PFSK-1 (cell line): Measurements from ENCODE around the gene DSPP.

Experiments
- FOXP2 ChIP-seq: optimal IDR thresholded peaks from 2 replicates; pipeline ENCODE3; 2011; ENCODE audit warnings: borderline replicate concordance, control low read depth, inconsistent platforms; ENCODE audit not compliant: insufficient read depth; ENCODE audit errors: extremely low read length, extremely low read depth
- POLR2AphosphoS5 ChIP-seq: IDR thresholded peaks from 2 replicates; pipeline ENCODE4 v1.6.1; 2012; ENCODE audit warnings: low read depth, mild to moderate bottlenecking, control low read depth, low read length, moderate library complexity
- SIN3A ChIP-seq: IDR thresholded peaks from 2 replicates; pipeline ENCODE4 v1.6.1; 2012; ENCODE audit warnings: mild to moderate bottlenecking, low read length, moderate library complexity, borderline replicate concordance; ENCODE audit not compliant: insufficient read depth
- TAF1 ChIP-seq: IDR thresholded peaks from 2 replicates; pipeline ENCODE4 v1.6.1; 2012; ENCODE audit warnings: low read length, control low read depth, borderline replicate concordance; ENCODE audit not compliant: insufficient read depth
- TF ChIP-seq, protein P1 (sequence below), 2 experiments: IDR thresholded peaks; 2 replicates each; pipeline versions ENCODE4 v1.6.1 to v1.8.0; 2011 to 2012; ENCODE audit warnings: low read depth in 2 of 2, low read length in 2 of 2, control low read depth in 1 of 2, inconsistent platforms in 1 of 2, mild to moderate bottlenecking in 1 of 2, moderate library complexity in 1 of 2; ENCODE audit not compliant: insufficient read depth in 1 of 2

DSPP gene

DNA sequence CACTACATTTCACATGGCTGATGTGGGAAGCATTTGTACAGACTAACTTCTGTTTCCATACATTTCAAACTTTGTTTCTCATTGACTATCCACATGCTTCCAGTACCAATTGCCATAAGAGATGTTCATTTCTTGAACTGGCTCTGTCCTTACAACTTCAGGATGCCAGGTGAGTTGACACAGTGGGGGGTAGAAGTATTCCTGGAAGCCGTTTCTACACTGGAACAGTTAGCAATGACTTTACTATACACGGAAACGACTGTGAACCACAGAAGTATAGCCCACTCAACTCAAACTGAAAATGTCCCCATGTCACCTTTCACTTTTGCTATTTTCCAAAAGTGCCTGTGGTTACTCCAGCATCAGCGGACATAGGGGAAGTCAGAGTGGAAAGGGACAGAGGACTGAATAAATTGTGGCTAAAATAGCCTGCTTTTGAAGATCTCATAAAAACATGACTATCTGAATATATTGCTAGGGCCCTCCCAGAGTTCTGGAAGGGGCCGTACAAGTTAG lies 38.0 kb upstream of the DSPP start:
- TF ChIP-seq FOXP2 (no peak), POLR2AphosphoS5 (no peak), TAF1 (no peak), SIN3A (no peak)
- TF ChIP-seq, protein P1, sequence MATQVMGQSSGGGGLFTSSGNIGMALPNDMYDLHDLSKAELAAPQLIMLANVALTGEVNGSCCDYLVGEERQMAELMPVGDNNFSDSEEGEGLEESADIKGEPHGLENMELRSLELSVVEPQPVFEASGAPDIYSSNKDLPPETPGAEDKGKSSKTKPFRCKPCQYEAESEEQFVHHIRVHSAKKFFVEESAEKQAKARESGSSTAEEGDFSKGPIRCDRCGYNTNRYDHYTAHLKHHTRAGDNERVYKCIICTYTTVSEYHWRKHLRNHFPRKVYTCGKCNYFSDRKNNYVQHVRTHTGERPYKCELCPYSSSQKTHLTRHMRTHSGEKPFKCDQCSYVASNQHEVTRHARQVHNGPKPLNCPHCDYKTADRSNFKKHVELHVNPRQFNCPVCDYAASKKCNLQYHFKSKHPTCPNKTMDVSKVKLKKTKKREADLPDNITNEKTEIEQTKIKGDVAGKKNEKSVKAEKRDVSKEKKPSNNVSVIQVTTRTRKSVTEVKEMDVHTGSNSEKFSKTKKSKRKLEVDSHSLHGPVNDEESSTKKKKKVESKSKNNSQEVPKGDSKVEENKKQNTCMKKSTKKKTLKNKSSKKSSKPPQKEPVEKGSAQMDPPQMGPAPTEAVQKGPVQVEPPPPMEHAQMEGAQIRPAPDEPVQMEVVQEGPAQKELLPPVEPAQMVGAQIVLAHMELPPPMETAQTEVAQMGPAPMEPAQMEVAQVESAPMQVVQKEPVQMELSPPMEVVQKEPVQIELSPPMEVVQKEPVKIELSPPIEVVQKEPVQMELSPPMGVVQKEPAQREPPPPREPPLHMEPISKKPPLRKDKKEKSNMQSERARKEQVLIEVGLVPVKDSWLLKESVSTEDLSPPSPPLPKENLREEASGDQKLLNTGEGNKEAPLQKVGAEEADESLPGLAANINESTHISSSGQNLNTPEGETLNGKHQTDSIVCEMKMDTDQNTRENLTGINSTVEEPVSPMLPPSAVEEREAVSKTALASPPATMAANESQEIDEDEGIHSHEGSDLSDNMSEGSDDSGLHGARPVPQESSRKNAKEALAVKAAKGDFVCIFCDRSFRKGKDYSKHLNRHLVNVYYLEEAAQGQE (IDR thresholded peaks at IDR 0.05; ENCODE audit: insufficient read depth in 1 of 2, low read depth in 2 of 2, low read length in 2 of 2), result no peak

DNA sequence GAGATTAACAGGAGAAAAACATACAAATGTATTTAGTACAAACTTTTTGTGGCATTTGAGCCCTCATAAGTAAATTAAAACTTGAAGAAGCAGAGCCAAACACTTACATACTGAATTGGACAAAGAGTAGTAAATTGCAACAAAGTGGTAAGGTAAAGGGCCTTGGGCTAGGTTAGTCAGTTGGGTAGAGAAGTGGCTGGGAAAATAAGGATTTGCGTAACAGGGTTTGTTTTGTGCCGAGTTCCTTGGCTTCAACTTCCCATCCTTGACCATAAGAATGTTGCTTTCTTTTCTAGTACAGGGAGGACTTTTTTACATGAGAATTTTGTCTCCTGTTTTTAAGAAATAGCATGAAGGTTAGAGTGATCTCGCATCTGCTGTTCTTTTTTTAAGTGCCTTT lies 33.3 kb upstream of the DSPP start:
- TF ChIP-seq, protein P1 (IDR thresholded peaks at IDR 0.05; ENCODE audit: insufficient read depth in 1 of 2, low read depth in 2 of 2, low read length in 2 of 2), result no peak
- TF ChIP-seq FOXP2 (no peak), POLR2AphosphoS5 (no peak), TAF1 (no peak), SIN3A (no peak)

DNA sequence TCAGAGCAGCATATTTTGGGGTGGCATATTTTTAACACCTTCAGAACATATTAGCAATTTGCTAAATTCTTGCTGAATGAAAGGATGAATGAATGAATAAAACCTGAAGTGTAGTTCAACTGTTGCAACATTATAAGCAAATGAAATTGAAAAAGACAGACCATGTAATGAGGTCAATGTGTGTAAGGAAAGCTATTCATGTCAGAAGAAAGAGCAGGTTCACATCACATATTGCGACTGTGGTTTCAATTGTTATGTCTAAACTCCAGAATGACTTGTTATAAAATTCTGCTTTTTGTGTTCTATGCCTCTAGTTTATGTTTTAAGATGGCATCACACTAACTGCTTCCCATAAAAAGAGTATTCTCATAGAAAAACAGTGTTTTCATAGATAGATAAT lies 32.9 kb upstream of the DSPP start:
- TF ChIP-seq FOXP2 (no peak), TAF1 (no peak), SIN3A (no peak), POLR2AphosphoS5 (no peak)
- TF ChIP-seq, protein P1 (IDR thresholded peaks at IDR 0.05; ENCODE audit: insufficient read depth in 1 of 2, low read depth in 2 of 2, low read length in 2 of 2), result no peak

DNA sequence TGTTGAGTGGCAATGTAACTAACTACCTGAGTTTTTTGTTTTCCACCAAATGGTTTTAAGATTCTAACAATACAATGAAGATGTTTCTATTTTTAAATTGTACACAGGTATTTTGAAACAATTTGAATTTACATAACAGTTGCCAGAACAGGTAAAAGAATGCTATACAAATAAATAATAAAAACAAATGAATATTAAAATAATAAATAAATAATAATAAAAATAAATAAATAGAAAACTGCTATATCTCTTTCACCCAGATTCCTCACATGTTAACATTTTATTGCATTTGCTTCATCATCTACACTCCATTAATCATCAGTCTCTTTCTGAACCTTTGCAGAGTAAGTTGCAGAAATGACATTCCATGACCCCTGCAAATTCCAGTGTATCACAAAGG lies 32.3 kb upstream of the DSPP start:
- TF ChIP-seq, protein P1 (IDR thresholded peaks at IDR 0.05; ENCODE audit: insufficient read depth in 1 of 2, low read depth in 2 of 2, low read length in 2 of 2), result no peak
- TF ChIP-seq POLR2AphosphoS5, result no peak
- TF ChIP-seq SIN3A, result no peak
- no peak for TF ChIP-seq FOXP2
- TF ChIP-seq TAF1, result no peak

DNA sequence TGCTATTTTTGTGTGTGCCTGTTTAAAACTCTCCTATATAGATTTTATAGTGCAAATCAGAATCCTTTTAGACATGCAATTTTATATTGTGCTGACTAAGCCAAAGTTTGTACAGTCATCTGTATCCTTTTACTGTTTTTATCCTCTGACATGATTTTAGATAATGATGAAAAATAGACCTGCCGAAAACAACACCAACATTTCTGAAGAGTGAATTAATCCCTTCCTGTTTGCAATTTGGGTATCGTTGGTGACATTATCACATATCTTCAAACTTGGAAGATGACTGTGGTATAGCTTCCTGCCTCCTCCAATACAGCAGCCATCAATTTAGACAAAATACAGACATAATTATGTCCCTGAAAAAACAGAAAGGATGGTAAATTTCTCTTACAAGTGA lies 28.9 kb upstream of the DSPP start:
- no peak for TF ChIP-seq FOXP2
- no peak for TF ChIP-seq SIN3A
- TF ChIP-seq POLR2AphosphoS5, result no peak
- no peak for TF ChIP-seq TAF1
- TF ChIP-seq, protein P1 (IDR thresholded peaks at IDR 0.05; ENCODE audit: insufficient read depth in 1 of 2, low read depth in 2 of 2, low read length in 2 of 2), result no peak
